ENCODE measurements around the gene ARMH3. TPM values are rescaled to one million over a fixed set of nuclear protein-coding genes. Genes with fewer than 3 reads are reported as not detected.

The ARMH3 gene
- total RNA-seq, 1 experiment from 2014 or later: 30.6 TPM

DNA sequence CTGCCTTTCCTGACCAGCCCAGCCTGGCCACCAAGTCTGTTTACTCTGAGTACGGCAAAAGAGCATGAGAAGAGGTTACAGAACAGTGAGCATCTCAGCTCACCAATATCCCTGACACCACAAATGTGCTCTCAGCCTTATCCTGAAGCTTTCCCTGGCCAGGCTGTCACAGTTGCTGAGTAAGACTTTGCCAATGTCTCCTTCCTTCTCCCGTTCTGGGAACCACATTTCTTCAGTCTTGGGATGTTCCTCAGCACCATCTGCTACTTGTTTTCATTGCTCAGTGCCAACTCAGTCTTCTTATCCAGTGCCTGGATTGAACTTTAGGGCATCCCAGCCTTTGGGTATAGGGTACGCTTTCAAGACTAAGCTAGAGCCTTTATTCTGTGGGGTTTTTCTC, 205.2 kb downstream of the ARMH3 start:
- ATAC-seq (no peak), DNase-seq (ENCODE audit: low read depth, low spot score) (no peak)
- H3K9me3 ChIP-seq (ENCODE audit: control insufficient read depth, insufficient read depth, low read depth, low read length): no peaks in the 10 kb centered on the region
- TF ChIP-seq POLR2AphosphoS5 (IDR thresholded peaks at IDR 0.05; ENCODE audit: low read depth, low read length) (no peak), SIN3A (IDR thresholded peaks at IDR 0.05; ENCODE audit: borderline replicate concordance, insufficient read depth, low read depth, low read length) (no peak), TCF7L2 (IDR thresholded peaks at IDR 0.05; ENCODE audit: low read depth, low read length) (no peak)
- TF ChIP-seq, protein P1, sequence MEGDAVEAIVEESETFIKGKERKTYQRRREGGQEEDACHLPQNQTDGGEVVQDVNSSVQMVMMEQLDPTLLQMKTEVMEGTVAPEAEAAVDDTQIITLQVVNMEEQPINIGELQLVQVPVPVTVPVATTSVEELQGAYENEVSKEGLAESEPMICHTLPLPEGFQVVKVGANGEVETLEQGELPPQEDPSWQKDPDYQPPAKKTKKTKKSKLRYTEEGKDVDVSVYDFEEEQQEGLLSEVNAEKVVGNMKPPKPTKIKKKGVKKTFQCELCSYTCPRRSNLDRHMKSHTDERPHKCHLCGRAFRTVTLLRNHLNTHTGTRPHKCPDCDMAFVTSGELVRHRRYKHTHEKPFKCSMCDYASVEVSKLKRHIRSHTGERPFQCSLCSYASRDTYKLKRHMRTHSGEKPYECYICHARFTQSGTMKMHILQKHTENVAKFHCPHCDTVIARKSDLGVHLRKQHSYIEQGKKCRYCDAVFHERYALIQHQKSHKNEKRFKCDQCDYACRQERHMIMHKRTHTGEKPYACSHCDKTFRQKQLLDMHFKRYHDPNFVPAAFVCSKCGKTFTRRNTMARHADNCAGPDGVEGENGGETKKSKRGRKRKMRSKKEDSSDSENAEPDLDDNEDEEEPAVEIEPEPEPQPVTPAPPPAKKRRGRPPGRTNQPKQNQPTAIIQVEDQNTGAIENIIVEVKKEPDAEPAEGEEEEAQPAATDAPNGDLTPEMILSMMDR (IDR thresholded peaks at IDR 0.05): no peak
- TF ChIP-seq, protein P2, sequence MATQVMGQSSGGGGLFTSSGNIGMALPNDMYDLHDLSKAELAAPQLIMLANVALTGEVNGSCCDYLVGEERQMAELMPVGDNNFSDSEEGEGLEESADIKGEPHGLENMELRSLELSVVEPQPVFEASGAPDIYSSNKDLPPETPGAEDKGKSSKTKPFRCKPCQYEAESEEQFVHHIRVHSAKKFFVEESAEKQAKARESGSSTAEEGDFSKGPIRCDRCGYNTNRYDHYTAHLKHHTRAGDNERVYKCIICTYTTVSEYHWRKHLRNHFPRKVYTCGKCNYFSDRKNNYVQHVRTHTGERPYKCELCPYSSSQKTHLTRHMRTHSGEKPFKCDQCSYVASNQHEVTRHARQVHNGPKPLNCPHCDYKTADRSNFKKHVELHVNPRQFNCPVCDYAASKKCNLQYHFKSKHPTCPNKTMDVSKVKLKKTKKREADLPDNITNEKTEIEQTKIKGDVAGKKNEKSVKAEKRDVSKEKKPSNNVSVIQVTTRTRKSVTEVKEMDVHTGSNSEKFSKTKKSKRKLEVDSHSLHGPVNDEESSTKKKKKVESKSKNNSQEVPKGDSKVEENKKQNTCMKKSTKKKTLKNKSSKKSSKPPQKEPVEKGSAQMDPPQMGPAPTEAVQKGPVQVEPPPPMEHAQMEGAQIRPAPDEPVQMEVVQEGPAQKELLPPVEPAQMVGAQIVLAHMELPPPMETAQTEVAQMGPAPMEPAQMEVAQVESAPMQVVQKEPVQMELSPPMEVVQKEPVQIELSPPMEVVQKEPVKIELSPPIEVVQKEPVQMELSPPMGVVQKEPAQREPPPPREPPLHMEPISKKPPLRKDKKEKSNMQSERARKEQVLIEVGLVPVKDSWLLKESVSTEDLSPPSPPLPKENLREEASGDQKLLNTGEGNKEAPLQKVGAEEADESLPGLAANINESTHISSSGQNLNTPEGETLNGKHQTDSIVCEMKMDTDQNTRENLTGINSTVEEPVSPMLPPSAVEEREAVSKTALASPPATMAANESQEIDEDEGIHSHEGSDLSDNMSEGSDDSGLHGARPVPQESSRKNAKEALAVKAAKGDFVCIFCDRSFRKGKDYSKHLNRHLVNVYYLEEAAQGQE (IDR thresholded peaks at IDR 0.05; ENCODE audit: insufficient read depth in 1 of 2, low read depth in 2 of 2, low read length in 1 of 2): no peak
- in situ Hi-C loops (cut with HindIII; ENCODE audit: low pct_unique_long_range_greater_than_20kb, low sequenced_read_pairs) (no loop called here), intact Hi-C loops (cut with micrococcal nuclease; ENCODE audit: unreplicated experiment) (no loop called here)
- H3K27ac ChIP-seq (ENCODE audit: low read length): no peak overlapping the region
- H3K4me1 ChIP-seq (ENCODE audit: control insufficient read depth, insufficient read depth, low read length): no peaks in the 10 kb centered on the region
- no TSS peak for BruUV-seq (replicated peaks)
- H3K27me3 ChIP-seq (ENCODE audit: control insufficient read depth, insufficient read depth, low read length): no peaks in the 10 kb centered on the region
- POLR2A ChIA-PET: interaction anchor here (0.5 to 2.1 kb wide), 2 partner anchors 47 to 159 kb away, joined by 5 to 11 read pairs; no protein-coding TSS in a partner anchor
- no peaks in the 10 kb centered on the region for H3K36me3 ChIP-seq (ENCODE audit: control insufficient read depth, insufficient read depth, low read length)
- CTCF ChIA-PET: interaction anchor here (2.7 kb wide), 1 partner anchor 10 kb away, joined by 21 read pairs; no protein-coding TSS in a partner anchor
- H3K4me3 ChIP-seq (ENCODE audit: low read depth in 2 of 2, low read length in 2 of 2): no peak overlapping the region

DNA sequence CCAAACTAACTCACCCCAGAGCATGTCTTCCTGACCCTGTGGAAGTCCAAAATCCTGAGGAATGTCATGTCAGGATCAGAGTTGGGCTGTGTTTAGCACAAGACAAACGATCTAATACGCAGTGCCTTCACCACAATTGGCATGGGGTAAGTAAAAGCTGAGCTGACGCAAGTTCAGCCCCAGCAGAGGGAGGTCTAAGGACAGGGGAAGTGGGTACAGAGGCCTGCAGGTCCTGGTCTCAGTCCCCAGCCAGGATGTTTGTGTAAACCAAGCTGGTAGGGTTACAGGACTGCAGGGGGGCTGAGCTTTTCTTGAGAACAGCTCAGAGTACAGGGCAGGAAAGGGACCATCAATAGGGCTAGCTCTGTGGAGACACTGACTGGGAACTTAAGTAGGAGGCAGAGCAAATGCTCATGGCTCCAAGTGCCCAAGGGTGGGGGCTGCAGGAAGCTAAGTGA, 207.1 kb downstream of the ARMH3 start:
- no peak overlapping the region for H3K27ac ChIP-seq (ENCODE audit: low read length)
- no peaks in the 10 kb centered on the region for H3K27me3 ChIP-seq (ENCODE audit: control insufficient read depth, insufficient read depth, low read length)
- H3K9me3 ChIP-seq (ENCODE audit: control insufficient read depth, insufficient read depth, low read depth, low read length): no peaks in the 10 kb centered on the region
- no peaks in the 10 kb centered on the region for H3K4me1 ChIP-seq (ENCODE audit: control insufficient read depth, insufficient read depth, low read length)
- no peaks in the 10 kb centered on the region for H3K36me3 ChIP-seq (ENCODE audit: control insufficient read depth, insufficient read depth, low read length)
- TF ChIP-seq, protein P1 (IDR thresholded peaks at IDR 0.05): no peak
- TF ChIP-seq, protein P2 (IDR thresholded peaks at IDR 0.05; ENCODE audit: insufficient read depth in 1 of 2, low read depth in 2 of 2, low read length in 1 of 2): no peak
- TF ChIP-seq POLR2AphosphoS5 (IDR thresholded peaks at IDR 0.05; ENCODE audit: low read depth, low read length) (no peak), SIN3A (IDR thresholded peaks at IDR 0.05; ENCODE audit: borderline replicate concordance, insufficient read depth, low read depth, low read length) (no peak), TCF7L2 (IDR thresholded peaks at IDR 0.05; ENCODE audit: low read depth, low read length) (no peak)
- ATAC-seq (no peak), DNase-seq (ENCODE audit: low read depth, low spot score) (no peak)
- ChIA-PET POLR2A (no interaction called here), CTCF (interaction anchor here (0.5 to 1.6 kb wide), 2 partner anchors 9 to 29 kb away, joined by 4 read pairs; no protein-coding TSS in a partner anchor)
- intact Hi-C loops (cut with micrococcal nuclease; ENCODE audit: unreplicated experiment): no loop called here
- no peak overlapping the region for H3K4me3 ChIP-seq (ENCODE audit: low read depth in 2 of 2, low read length in 2 of 2)
- BruUV-seq (replicated peaks): no TSS peak
- in situ Hi-C loops (cut with HindIII; ENCODE audit: low pct_unique_long_range_greater_than_20kb, low sequenced_read_pairs): no loop called here

All from Panc1 (cell line).